ENCODE data around the gene KPNA3.
"Not testable (repeated sequence)": the region's sequence is repeated elsewhere in the genome, so short reads cannot be mapped to it uniquely, and the experiment has no call there.

Gene KPNA3

GRCh38 chr13:49760558-49760957 lies 31.9 kb downstream of the KPNA3 start:
- in situ Hi-C loops (cut with MboI; ENCODE audit: low sequenced_read_pairs) = no loop called here

- in situ Hi-C loops (cut with MboI; ENCODE audit: low sequenced_read_pairs) = no loop called here
Observed at GRCh38 chr13:49759503-49759902, 33.0 kb downstream of the KPNA3 start.

DNA sequence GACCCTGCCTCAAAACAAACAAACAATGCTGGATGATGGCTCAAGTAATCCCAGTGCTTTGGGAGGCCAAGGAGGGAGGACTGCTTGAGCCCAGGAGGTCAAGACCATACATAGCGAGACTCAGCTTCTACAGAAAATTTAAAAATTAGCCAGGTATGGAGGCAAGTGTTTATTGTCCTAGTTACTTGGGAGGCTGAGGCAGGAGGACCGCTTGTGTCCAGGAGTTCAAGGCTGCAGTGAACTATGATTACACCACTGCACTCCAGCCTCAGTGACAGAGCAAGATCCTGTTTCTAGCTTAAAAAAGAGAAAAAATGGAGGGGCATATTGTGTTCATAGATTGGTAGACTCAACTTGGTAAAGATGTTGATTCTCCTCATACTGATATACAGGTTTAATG lies 36.2 kb downstream of the KPNA3 start:
- in situ Hi-C loops (cut with MboI; ENCODE audit: low sequenced_read_pairs) = no loop called here

DNA sequence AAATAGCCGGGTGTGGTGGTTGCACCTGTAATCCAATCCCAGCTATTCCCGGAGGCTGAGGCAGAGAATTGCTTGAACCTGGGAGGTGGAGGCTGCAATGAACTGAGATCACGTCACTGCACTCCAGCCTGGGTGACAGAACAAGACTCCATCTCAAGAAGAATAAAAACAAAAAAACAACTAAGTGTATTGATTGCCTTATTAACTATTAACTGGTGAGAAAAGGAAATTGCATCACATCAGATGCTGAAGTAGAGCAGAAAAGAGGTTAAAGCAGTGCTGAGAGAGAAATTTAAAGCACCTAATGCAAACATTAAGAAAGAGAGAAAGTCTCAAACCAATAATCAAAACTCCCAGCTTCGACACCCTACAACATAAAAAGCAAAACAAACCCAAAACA lies 38.3 kb downstream of the KPNA3 start:
- in situ Hi-C loops (cut with MboI; ENCODE audit: low sequenced_read_pairs) = no loop called here

- in situ Hi-C loops (cut with MboI; ENCODE audit: low sequenced_read_pairs) = no loop called here
Observed at GRCh38 chr13:49749848-49750247, 42.6 kb downstream of the KPNA3 start.

GRCh38 chr13:49746111-49746510 lies 46.4 kb downstream of the KPNA3 start:
- in situ Hi-C loops (cut with MboI; ENCODE audit: low sequenced_read_pairs) = no loop called here

DNA sequence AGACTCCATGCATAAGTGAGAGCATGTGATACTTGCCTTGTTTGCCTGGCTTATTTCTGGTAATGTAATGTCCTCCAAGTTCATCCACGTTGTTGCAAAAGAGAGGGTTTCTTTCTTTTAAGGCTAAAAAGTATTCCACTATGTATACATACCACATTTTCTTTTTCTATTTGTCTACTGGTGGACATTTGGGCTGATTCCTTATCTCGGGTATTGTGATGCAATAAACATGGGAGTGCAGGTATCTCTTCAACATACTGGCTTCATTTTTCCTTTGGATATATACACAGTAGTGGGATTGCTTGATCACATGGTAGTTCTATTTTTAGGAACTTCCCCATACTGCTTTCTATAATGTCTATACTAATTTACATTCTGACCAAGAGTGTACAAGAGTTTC lies 51.6 kb downstream of the KPNA3 start:
- in situ Hi-C loops (cut with MboI; ENCODE audit: low sequenced_read_pairs) = no loop called here

DNA sequence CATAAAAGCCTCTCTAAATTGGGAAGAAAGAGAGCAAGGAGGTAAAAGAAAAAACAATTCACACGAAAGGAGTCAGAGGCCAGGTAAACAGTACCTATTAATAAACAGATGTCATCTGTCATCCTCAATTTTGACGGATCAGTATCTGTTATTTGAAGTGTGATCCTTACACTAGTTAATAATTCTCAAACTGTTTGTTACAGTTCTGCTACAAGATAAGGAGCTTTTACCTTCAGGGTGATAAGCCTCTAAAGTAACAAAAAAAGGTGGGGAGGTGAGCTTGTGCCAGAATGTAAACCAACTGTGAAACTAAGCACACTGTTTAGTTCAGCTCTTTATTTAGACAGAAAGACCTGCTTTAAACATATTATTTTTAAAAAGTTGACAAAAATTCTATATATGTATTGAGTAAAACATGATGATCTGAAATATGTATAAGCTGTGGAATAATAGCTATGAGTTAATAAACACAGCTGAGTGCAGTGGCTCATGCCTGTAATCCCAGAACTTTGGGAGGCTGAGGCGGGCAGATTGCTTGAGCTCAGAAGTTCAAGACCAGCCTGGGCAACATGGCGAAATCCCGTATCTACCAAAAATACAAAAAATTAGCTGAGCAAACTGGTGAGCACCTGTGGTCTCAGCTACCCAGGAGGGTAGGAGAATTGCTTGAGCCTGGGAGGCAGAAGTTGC lies 52.8 kb downstream of the KPNA3 start:
- in situ Hi-C loops (cut with MboI; ENCODE audit: low sequenced_read_pairs) = no loop called here

DNA sequence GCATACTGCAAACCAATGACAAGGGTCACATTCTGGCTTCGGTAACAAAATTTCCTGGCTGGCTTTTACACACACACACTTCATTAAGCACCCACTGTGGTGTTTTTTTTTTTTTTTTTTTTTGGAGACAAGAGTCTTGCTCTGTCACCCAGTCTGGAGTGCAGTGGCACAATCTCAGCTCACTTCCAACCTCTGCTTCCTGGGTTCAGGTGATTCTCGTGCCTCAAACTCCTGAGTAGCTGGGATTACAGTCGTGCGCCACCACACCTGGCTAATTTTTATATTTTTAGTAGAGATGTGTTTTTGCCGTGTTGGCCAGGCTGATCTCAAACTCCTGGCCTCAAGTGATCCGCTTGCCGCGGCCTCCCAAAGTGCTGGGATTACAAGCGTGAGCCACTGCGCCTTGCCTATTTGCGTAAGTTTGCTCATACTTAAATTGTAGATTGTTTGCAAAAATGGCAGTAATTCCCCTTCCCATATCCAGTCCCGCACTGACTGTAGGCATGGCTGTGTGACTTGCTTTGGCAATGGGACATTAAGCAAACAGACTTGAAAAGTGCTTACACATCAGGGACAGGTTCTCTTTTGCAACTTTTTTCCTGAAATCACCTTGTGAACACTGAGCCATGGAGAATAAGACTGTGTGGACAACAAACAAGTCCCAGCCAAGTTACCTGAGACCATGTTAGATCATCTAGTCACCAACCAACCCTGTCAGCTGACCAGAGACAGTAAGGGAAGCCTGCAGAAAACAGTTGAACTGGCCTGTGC lies 59.1 kb downstream of the KPNA3 start:
- in situ Hi-C loops (cut with MboI; ENCODE audit: low sequenced_read_pairs) = no loop called here

GRCh38 chr13:49731766-49732165 lies 60.7 kb downstream of the KPNA3 start:
- in situ Hi-C loops (cut with MboI; ENCODE audit: low sequenced_read_pairs) = no loop called here

DNA sequence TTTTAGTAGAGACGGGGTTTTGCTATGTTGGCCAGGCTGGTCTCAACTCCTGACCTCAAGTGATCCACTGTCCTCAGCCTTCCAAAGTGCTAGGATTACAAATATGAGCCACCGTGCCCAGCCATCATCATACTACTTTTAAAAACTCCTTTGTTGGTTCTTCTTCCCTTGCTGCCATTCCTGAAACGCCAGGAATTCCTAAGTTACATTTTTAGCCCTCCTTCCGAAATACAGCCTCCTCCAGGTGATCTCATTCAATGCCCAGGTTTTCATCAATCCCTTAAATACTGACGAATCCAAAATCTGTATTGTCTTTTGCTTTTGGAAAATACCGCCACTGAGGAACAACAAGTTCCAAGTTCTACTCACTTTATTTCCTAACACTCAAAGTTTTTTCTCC lies 75.9 kb downstream of the KPNA3 start:
- in situ Hi-C loops (cut with MboI; ENCODE audit: low sequenced_read_pairs) = no loop called here

DNA sequence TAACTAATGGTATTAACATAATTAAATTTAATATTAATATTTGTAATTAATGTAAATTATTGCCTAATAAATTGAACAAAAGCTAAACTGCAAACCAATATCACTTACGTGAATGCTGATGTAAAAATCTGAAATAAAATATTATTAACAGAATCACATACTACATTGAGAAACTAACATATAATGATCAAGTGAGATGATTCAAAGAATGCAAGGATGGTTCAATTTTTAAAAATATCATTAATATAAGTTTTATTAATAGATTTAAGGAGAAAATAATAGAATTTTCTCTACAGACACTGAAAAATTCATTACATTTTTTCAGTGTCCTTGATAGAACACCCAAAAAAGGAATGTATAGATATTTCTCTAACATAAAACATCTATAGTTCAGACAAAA lies 77.7 kb downstream of the KPNA3 start:
- in situ Hi-C loops (cut with MboI; ENCODE audit: low sequenced_read_pairs) = no loop called here

GRCh38 chr13:49711218-49711863 lies 81.1 kb downstream of the KPNA3 start:
- in situ Hi-C loops (cut with MboI; ENCODE audit: low sequenced_read_pairs) = no loop called here

GRCh38 chr13:49704264-49704663 lies 88.2 kb downstream of the KPNA3 start:
- in situ Hi-C loops (cut with MboI; ENCODE audit: low sequenced_read_pairs) = not testable (repeated sequence)

- in situ Hi-C loops (cut with MboI; ENCODE audit: low sequenced_read_pairs) = no loop called here
Observed at GRCh38 chr13:49701491-49701890, 91.0 kb downstream of the KPNA3 start.

DNA sequence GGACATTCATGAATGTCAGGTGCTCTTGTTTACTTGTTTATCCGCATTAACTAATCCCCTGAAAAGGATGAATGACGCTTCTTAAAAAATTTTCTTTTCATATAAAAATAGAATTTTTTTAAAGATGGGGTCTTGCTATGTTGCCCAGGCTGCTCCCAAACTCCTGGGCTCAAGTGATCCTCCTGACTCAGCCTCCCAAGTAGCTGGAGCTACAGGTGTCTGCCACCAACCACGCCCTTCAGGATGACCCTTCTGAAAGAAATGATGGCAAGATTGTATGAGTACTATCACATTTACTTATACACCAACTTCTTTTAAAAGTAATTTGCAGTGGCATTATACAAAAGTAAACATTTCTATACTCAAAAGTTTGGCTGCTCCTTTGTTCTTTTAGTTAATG lies 95.0 kb downstream of the KPNA3 start:
- in situ Hi-C loops (cut with MboI; ENCODE audit: low sequenced_read_pairs) = no loop called here

- in situ Hi-C loops (cut with MboI; ENCODE audit: low sequenced_read_pairs) = no loop called here
Observed at GRCh38 chr13:49694446-49694845, 98.0 kb downstream of the KPNA3 start.

DNA sequence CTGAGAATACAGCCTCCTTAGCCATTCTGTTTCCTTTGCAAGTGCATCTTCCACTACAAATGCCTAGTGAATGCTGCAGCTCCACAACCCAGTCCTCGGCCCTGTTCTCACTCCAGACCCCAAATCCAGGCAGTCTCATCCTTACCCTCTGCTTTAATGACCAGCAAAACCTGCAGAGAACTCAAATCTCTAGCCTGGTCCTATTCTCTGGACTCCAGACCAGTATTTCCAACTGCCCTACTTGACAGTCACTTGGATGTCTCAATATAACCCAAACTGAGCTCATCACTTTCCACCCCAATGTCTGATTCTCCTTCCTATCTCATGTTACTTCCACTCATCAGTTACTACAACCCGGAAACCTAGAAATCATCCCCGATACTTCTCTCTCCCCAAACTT lies 98.6 kb downstream of the KPNA3 start:
- in situ Hi-C loops (cut with MboI; ENCODE audit: low sequenced_read_pairs) = no loop called here

DNA sequence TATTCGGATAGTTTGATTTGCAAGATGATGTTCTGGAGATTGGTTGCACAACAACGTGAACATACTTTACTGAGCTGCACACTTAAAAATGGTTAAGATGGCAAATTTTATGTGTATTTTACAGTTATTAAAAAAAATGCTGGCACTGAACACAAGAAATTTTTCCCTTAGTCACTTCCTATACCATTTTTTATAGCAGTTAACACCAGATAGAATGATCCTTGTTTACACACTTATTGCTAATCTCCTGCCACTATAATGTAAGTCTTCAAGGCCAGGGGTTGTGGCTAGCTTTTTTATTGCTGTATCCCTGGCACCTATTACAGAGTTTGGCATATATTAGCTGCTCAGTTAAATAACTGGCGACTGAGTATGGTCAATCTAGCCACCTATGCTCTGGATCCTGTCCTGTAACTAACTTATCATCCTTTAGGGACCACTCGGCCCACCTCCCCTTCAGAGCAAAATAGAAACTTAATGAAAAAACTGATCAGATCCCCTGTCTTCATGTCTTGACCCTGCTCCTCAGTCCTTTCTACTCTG lies 99.2 kb downstream of the KPNA3 start:
- in situ Hi-C loops (cut with MboI; ENCODE audit: low sequenced_read_pairs) = no loop called here

- in situ Hi-C loops (cut with MboI; ENCODE audit: low sequenced_read_pairs) = no loop called here
Observed at GRCh38 chr13:49690995-49691784, 101.3 kb downstream of the KPNA3 start, which contains the start of gene EBPL. TSS of gene EBPL (minus strand) at chr13:49691486. CDS start at chr13:49691424, 62 bp downstream.
